Liver (tissue), 9 donors: ENCODE data around the gene DCD. TPM values are rescaled to one million over a fixed set of nuclear protein-coding genes. Genes with fewer than 3 reads are reported as not detected.

ENCODE experiments used
- DNase-seq: peaks from one replicate; pipeline ENCODE4 v3.0.0-alpha.2; 2017; ENCODE audit warnings: low spot score
- H3K27ac ChIP-seq, 2 donors: one replicate each; pipeline ENCODE4 v1.7.0; 2013; ENCODE audit warnings: inconsistent platforms in 2 of 2, low read length in 2 of 2, control low read depth in 1 of 2, low read depth in 1 of 2, mild to moderate bottlenecking in 1 of 2
- H3K27me3 ChIP-seq, 4 donors: one replicate each; pipeline versions ENCODE4 v1.6.1 to v1.7.0; 2013; ENCODE audit warnings: low read length in 3 of 4, inconsistent platforms in 1 of 4, mild to moderate bottlenecking in 1 of 4, moderate library complexity in 1 of 4; ENCODE audit not compliant: control insufficient read depth in 4 of 4, insufficient read depth in 4 of 4
- H3K36me3 ChIP-seq, 4 donors: one replicate each; pipeline versions ENCODE4 v1.6.1 to v1.7.0; 2013; ENCODE audit warnings: low read length in 3 of 4, mild to moderate bottlenecking in 3 of 4, low read depth in 1 of 4, moderate library complexity in 1 of 4; ENCODE audit not compliant: control insufficient read depth in 4 of 4, insufficient read depth in 3 of 4
- H3K4me1 ChIP-seq, 4 donors: one replicate each; pipeline versions ENCODE4 v1.6.1 to v1.7.0; 2013; ENCODE audit warnings: low read length in 3 of 4, mild to moderate bottlenecking in 3 of 4, moderate library complexity in 1 of 4; ENCODE audit not compliant: control insufficient read depth in 4 of 4, insufficient read depth in 4 of 4
- H3K4me3 ChIP-seq, 3 donors: one replicate each; pipeline versions ENCODE4 v1.6.1 to v1.7.0; 2013; ENCODE audit warnings: low read length in 3 of 3, control low read depth in 1 of 3, low read depth in 1 of 3, mild to moderate bottlenecking in 1 of 3
- H3K9ac ChIP-seq, 2 donors: one replicate each; pipeline ENCODE4 v1.7.0; 2013; ENCODE audit warnings: low read length in 2 of 2, mild to moderate bottlenecking in 2 of 2, moderate library complexity in 2 of 2, control low read depth in 1 of 2, low read depth in 1 of 2
- H3K9me3 ChIP-seq, 4 donors: one replicate each; pipeline versions ENCODE4 v1.6.1 to v1.7.0; 2013; ENCODE audit warnings: low read length in 3 of 4; ENCODE audit not compliant: control insufficient read depth in 4 of 4
- ATF3 ChIP-seq: IDR thresholded peaks from 2 replicates; pipeline ENCODE4 v1.6.1; 2016; ENCODE audit warnings: antibody characterized with exemption
- EGR1 ChIP-seq, 2 donors: IDR thresholded peaks; 2 replicates each; pipeline ENCODE4 v1.6.1; 2016 to 2018; ENCODE audit warnings: antibody characterized with exemption in 2 of 2, low read depth in 2 of 2
- FOXA1 ChIP-seq: IDR thresholded peaks from 2 replicates; pipeline ENCODE4 v1.6.1; 2016; ENCODE audit warnings: antibody characterized with exemption
- FOXA2 ChIP-seq: IDR thresholded peaks from 2 replicates; pipeline ENCODE4 v1.6.1; 2016; ENCODE audit warnings: antibody characterized with exemption
- GABPA ChIP-seq, 2 donors: IDR thresholded peaks in 1 of 2; conservative IDR thresholded peaks in 1 of 2; 2 replicates each; pipeline ENCODE4 v1.6.1; 2016; ENCODE audit warnings: antibody characterized with exemption in 2 of 2, mild to moderate bottlenecking in 1 of 2, moderate library complexity in 1 of 2
- HNF4A ChIP-seq, 2 donors: conservative IDR thresholded peaks; 2 replicates each; pipeline ENCODE4 v1.6.1; 2016; ENCODE audit warnings: antibody characterized with exemption in 2 of 2, mild to moderate bottlenecking in 2 of 2
- HNF4G ChIP-seq: IDR thresholded peaks from 2 replicates; pipeline ENCODE4 v1.6.1; 2016; ENCODE audit warnings: antibody characterized with exemption
- JUND ChIP-seq, 2 donors: IDR thresholded peaks; 2 replicates each; pipeline ENCODE4 v1.6.1; 2016; ENCODE audit warnings: antibody characterized with exemption in 2 of 2
- NR2F2 ChIP-seq: IDR thresholded peaks from 2 replicates; pipeline ENCODE4 v1.6.1; 2016; ENCODE audit warnings: antibody characterized with exemption
- RAD21 ChIP-seq, 2 donors: IDR thresholded peaks; 2 replicates each; pipeline ENCODE4 v1.6.1; 2016; ENCODE audit warnings: antibody characterized with exemption in 2 of 2, mild to moderate bottlenecking in 2 of 2
- REST ChIP-seq: IDR thresholded peaks from 2 replicates; pipeline ENCODE4 v1.6.1; 2016; ENCODE audit warnings: antibody characterized with exemption, mild to moderate bottlenecking
- RXRA ChIP-seq, 2 donors: IDR thresholded peaks; 2 replicates each; pipeline ENCODE4 v1.6.1; 2017 to 2018; ENCODE audit warnings: antibody characterized with exemption in 2 of 2, mild to moderate bottlenecking in 1 of 2
- SP1 ChIP-seq: IDR thresholded peaks from 2 replicates; pipeline ENCODE4 v1.6.1; 2018; ENCODE audit warnings: antibody characterized with exemption, mild to moderate bottlenecking
- TAF1 ChIP-seq: conservative IDR thresholded peaks from 2 replicates; pipeline ENCODE4 v1.6.1; 2016; ENCODE audit warnings: antibody characterized with exemption, mild to moderate bottlenecking
- YY1 ChIP-seq: IDR thresholded peaks from 2 replicates; pipeline ENCODE4 v1.6.1; 2016; ENCODE audit warnings: antibody characterized with exemption, mild to moderate bottlenecking
- WGBS: extraction: QIAGEN DNeasy Blood & Tissue Kit; methylation state at CpG from one replicate; pipeline ENCODE4 v1.1.7; 2013; 5-methylcytosine and 5-hydroxymethylcytosine counted together
- polyA plus RNA-seq, 2 donors: library from polyadenylated mRNA; stranded (reverse) in 1 of 2; unstranded in 1 of 2; fragments of 200-250 nt in 1 of 2; fragments of >200 nt in 1 of 2; fragmentation: Nextera tagmentation in 1 of 2; extraction: Ambion mirVana in 1 of 2; gene quantifications; one replicate each; pipeline versions ENCODE4 v1.2.1 to v1.2.3, GENCODE V29; 2013 to 2015
- total RNA-seq, 2 donors: library from RNA; depleted of rRNA; stranded (reverse); fragments of >200 nt; gene quantifications; one replicate each; pipeline ENCODE4 v1.2.3, GENCODE V29; 2014
- TF ChIP-seq, protein P1 (sequence below): fragments of 150-350 bp; IDR thresholded peaks from 2 replicates; pipeline ENCODE4 v1.5.1; 2017; ENCODE audit warnings: improper control_type of control experiment, low read depth, low read length; ENCODE audit not compliant: missing input control
- TF ChIP-seq, protein P2 (sequence below): IDR thresholded peaks from 2 replicates; pipeline ENCODE4 v1.6.1; 2016; ENCODE audit warnings: antibody characterized with exemption
- TF ChIP-seq, protein P3 (sequence below): IDR thresholded peaks from 2 replicates; pipeline ENCODE4 v1.6.1; 2016; ENCODE audit warnings: antibody characterized with exemption
- donor health status: healthy.
- donor health status: healthy.
- donor health status: healthy.
- donor health status: healthy.
- donor health status: healthy.

Gene DCD
- total and polyA plus RNA-seq, 4 donors: not detected

GRCh38 chr12:54684636-54685630 lies 36.8 kb upstream of the DCD start (continued):
- TF ChIP-seq, protein P1, sequence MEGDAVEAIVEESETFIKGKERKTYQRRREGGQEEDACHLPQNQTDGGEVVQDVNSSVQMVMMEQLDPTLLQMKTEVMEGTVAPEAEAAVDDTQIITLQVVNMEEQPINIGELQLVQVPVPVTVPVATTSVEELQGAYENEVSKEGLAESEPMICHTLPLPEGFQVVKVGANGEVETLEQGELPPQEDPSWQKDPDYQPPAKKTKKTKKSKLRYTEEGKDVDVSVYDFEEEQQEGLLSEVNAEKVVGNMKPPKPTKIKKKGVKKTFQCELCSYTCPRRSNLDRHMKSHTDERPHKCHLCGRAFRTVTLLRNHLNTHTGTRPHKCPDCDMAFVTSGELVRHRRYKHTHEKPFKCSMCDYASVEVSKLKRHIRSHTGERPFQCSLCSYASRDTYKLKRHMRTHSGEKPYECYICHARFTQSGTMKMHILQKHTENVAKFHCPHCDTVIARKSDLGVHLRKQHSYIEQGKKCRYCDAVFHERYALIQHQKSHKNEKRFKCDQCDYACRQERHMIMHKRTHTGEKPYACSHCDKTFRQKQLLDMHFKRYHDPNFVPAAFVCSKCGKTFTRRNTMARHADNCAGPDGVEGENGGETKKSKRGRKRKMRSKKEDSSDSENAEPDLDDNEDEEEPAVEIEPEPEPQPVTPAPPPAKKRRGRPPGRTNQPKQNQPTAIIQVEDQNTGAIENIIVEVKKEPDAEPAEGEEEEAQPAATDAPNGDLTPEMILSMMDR: no peak
- TF ChIP-seq GABPA (IDR thresholded peaks at IDR 0.05 in 1 of 2, conservative IDR thresholded peaks at IDR 0.05 in 1 of 2) (peak; percentile 22 to 78), ATF3 (no peak), FOXA2 (peak; percentile 93)

GRCh38 chr12:54683398-54683797 lies 35.2 kb upstream of the DCD start:
- Histone ChIP-seq H3K27ac (no peak overlapping the region), H3K4me3 (no peak overlapping the region), H3K27me3 (no peaks in the 10 kb centered on the region), H3K9me3 (peaks cover 0 to 3% (median 0%) of the 10 kb centered on the region in 4 donors), H3K36me3 (no peaks in the 10 kb centered on the region), H3K9ac (no peak overlapping the region), H3K4me1 (peaks cover 11 to 45% (median 35%) of the 10 kb centered on the region in 4 donors)
- no peak for TF ChIP-seq TAF1
- no peak for TF ChIP-seq NR2F2
- TF ChIP-seq REST: no peak
- no peak for TF ChIP-seq GABPA (IDR thresholded peaks at IDR 0.05 in 1 of 2, conservative IDR thresholded peaks at IDR 0.05 in 1 of 2)
- no peak for TF ChIP-seq FOXA2
- TF ChIP-seq, protein P1: no peak
- TF ChIP-seq, protein P2, sequence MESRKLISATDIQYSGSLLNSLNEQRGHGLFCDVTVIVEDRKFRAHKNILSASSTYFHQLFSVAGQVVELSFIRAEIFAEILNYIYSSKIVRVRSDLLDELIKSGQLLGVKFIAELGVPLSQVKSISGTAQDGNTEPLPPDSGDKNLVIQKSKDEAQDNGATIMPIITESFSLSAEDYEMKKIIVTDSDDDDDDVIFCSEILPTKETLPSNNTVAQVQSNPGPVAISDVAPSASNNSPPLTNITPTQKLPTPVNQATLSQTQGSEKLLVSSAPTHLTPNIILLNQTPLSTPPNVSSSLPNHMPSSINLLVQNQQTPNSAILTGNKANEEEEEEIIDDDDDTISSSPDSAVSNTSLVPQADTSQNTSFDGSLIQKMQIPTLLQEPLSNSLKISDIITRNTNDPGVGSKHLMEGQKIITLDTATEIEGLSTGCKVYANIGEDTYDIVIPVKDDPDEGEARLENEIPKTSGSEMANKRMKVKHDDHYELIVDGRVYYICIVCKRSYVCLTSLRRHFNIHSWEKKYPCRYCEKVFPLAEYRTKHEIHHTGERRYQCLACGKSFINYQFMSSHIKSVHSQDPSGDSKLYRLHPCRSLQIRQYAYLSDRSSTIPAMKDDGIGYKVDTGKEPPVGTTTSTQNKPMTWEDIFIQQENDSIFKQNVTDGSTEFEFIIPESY: no peak
- TF ChIP-seq HNF4A (conservative IDR thresholded peaks at IDR 0.05): no peak
- no peak for TF ChIP-seq HNF4G
- TF ChIP-seq FOXA1: no peak
- TF ChIP-seq JUND (IDR thresholded peaks at IDR 0.05): no peak
- no peak for TF ChIP-seq SP1
- TF ChIP-seq, protein P3, sequence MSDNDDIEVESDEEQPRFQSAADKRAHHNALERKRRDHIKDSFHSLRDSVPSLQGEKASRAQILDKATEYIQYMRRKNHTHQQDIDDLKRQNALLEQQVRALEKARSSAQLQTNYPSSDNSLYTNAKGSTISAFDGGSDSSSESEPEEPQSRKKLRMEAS: no peak
- TF ChIP-seq EGR1 (IDR thresholded peaks at IDR 0.05; ENCODE audit: low read depth in 2 of 2): no peak
- no peak for TF ChIP-seq ATF3
- no peak for TF ChIP-seq RXRA (IDR thresholded peaks at IDR 0.05)
- no peak for TF ChIP-seq RAD21 (IDR thresholded peaks at IDR 0.05)
- TF ChIP-seq YY1: no peak
- no peak for DNase-seq
- 59% methylated on average over 2 of the region's 2 CpGs for WGBS
